Measurements from ENCODE around the gene SLC27A3. TPM values are rescaled to one million over a fixed set of nuclear protein-coding genes. Genes with fewer than 3 reads are reported as not detected.

SLC27A3 gene
- polyA plus RNA-seq, 1 experiment: 25.4 TPM

GRCh38 chr1:153827168-153827964 is 52.2 kb downstream of the SLC27A3 start:
- Histone ChIP-seq H3K27me3 (ENCODE audit: control insufficient read depth, insufficient read depth, low read length) (no peaks in the 10 kb centered on the region), H3K4me3 (ENCODE audit: low read depth, low read length) (no peak overlapping the region), H3K36me3 (ENCODE audit: control insufficient read depth, insufficient read depth, low read length) (peaks cover 10% of the 10 kb centered on the region)
- DNase-seq (ENCODE audit: low read depth): no peak
- TF ChIP-seq CTCF (IDR thresholded peaks at IDR 0.05; ENCODE audit: insufficient read depth, low read depth, low read length): no peak
- ChIA-PET POLR2A (no interaction called here), CTCF (interaction anchor here (1.0 to 1.5 kb wide), 5 partner anchors 10 to 160 kb away, joined by 3 to 8 read pairs (median 4); partner anchors contain the start of gene RAB13)

Small RNAs within 50 kb of the gene (small RNA-seq; reads per million reads assigned to genes)
- not detected for gene RF00019 (ENCODE audit: insufficient read length, low read depth, low replicate concordance)

Other genes with a start within 250 kb of the SLC27A3 start
- gene S100A6, start 239.4 kb upstream of the SLC27A3 start, polyA plus RNA-seq (2011; rRNA removed): 1,222 and 1,308 TPM in 2 replicates
- 0.28 and 0.40 TPM in 2 replicates for gene S100A5, start 234.5 kb upstream of the SLC27A3 start, polyA plus RNA-seq (2011; rRNA removed)
- 529 and 797 TPM in 2 replicates for gene S100A4, start 229.6 kb upstream of the SLC27A3 start, polyA plus RNA-seq (2011; rRNA removed)
- 5.5 and 9.5 TPM in 2 replicates for gene S100A3, start 226.1 kb upstream of the SLC27A3 start, polyA plus RNA-seq (2011; rRNA removed)
- gene S100A2, start 209.6 kb upstream of the SLC27A3 start, polyA plus RNA-seq (2011; rRNA removed): 2.0 and 2.7 TPM in 2 replicates
- 490 and 699 TPM in 2 replicates for gene S100A16, start 162.3 kb upstream of the SLC27A3 start, polyA plus RNA-seq (2011; rRNA removed)
- gene S100A14, start 159.1 kb upstream of the SLC27A3 start, polyA plus RNA-seq (2011; rRNA removed): not detected in 2 replicates
- gene S100A13, start 147.9 kb upstream of the SLC27A3 start, polyA plus RNA-seq (2011; rRNA removed): 310 and 313 TPM in 2 replicates
- 0.31 and 0.71 TPM in 2 replicates for gene S100A1, start 147.0 kb upstream of the SLC27A3 start, polyA plus RNA-seq (2011; rRNA removed)
- 36.8 and 38.4 TPM in 2 replicates for gene CHTOP, start 141.3 kb upstream of the SLC27A3 start, polyA plus RNA-seq (2011; rRNA removed)
- gene SNAPIN, start 116.7 kb upstream of the SLC27A3 start, polyA plus RNA-seq (2011; rRNA removed): 50.3 and 62.4 TPM in 2 replicates
- 182 and 213 TPM in 2 replicates for gene ILF2, start 104.4 kb upstream of the SLC27A3 start, polyA plus RNA-seq (2011; rRNA removed)
- 0.02 TPM in 1 of 2 replicates, not detected in the other for gene NPR1, start 96.7 kb upstream of the SLC27A3 start, polyA plus RNA-seq (2011; rRNA removed)
- 38.8 and 52.8 TPM in 2 replicates for gene INTS3, start 47.4 kb upstream of the SLC27A3 start, polyA plus RNA-seq (2011; rRNA removed)
- 3.6 and 4.4 TPM in 2 replicates for gene GATAD2B, start 147.6 kb downstream of the SLC27A3 start, polyA plus RNA-seq (2011; rRNA removed)
- 10.1 and 17.6 TPM in 2 replicates for gene DENND4B, start 171.3 kb downstream of the SLC27A3 start, polyA plus RNA-seq (2011; rRNA removed)
- gene CRTC2, start 183.2 kb downstream of the SLC27A3 start, polyA plus RNA-seq (2011; rRNA removed): 17.7 and 25.2 TPM in 2 replicates
- 97.6 and 121 TPM in 2 replicates for gene SLC39A1, start 188.1 kb downstream of the SLC27A3 start, polyA plus RNA-seq (2011; rRNA removed)
- gene CREB3L4, start 192.5 kb downstream of the SLC27A3 start, polyA plus RNA-seq (2011; rRNA removed): 8.0 and 8.7 TPM in 2 replicates
- 189 and 227 TPM in 2 replicates for gene JTB, start 202.3 kb downstream of the SLC27A3 start, polyA plus RNA-seq (2011; rRNA removed)
- 69.5 and 92.8 TPM in 2 replicates for gene RAB13, start 210.9 kb downstream of the SLC27A3 start, polyA plus RNA-seq (2011; rRNA removed)
- gene RPS27, start 215.4 kb downstream of the SLC27A3 start, polyA plus RNA-seq (2011; rRNA removed): 8,584 and 9,070 TPM in 2 replicates